ENCODE data around the gene PIKFYVE. TPM values are rescaled to one million over a fixed set of nuclear protein-coding genes. Genes with fewer than 3 reads are reported as not detected.
"Not testable (repeated sequence)": the region's sequence is repeated elsewhere in the genome, so short reads cannot be mapped to it uniquely, and the experiment has no call there.

Gene PIKFYVE
- polyA plus RNA-seq, 1 donor (not counting 4 experiments of a cell fraction or from before 2014, with no cell fraction given) = 18.4 TPM

GRCh38 chr2:208352644-208353567 is 86.9 kb downstream of the PIKFYVE start:
- FAIRE-seq = no peak
- H2AFZ ChIP-seq (ENCODE audit: control insufficient read depth, low read length) = no peak overlapping the region
- H3K4me1 ChIP-seq (ENCODE audit: control insufficient read depth, extremely low read depth, insufficient read depth, low read length) = no peaks in the 10 kb centered on the region
- H3K9me1 ChIP-seq (ENCODE audit: control insufficient read depth, extremely low read depth, insufficient read depth, low read length) = no peaks in the 10 kb centered on the region
- H3K9me3 ChIP-seq (ENCODE audit: control insufficient read depth, low read depth, low read length) = no peaks in the 10 kb centered on the region
- no peak overlapping the region for H3K27ac ChIP-seq (ENCODE audit: control insufficient read depth, insufficient read depth, low read length)
- H3K4me3 ChIP-seq (ENCODE audit: control insufficient read depth in 2 of 3, extremely low read depth in 1 of 3, insufficient read depth in 2 of 3, low read depth in 1 of 3, low read length in 3 of 3) = no peak overlapping the region
- no peak for DNase-seq (ENCODE audit: low read depth, low spot score)
- H4K20me1 ChIP-seq (ENCODE audit: control insufficient read depth, extremely low read depth, insufficient read depth, low read length) = no peaks in the 10 kb centered on the region
- H3K27me3 ChIP-seq (ENCODE audit: control insufficient read depth, extremely low read depth, insufficient read depth, low read length) = no peaks in the 10 kb centered on the region
- TF ChIP-seq EZH2 (IDR thresholded peaks at IDR 0.05; ENCODE audit: low read length) (no peak), CTCF (optimal IDR thresholded peaks at IDR 0.05 in 1 of 3, IDR thresholded peaks at IDR 0.05 in 1 of 3, conservative IDR thresholded peaks at IDR 0.05 in 1 of 3; ENCODE audit: extremely low read depth in 1 of 3, insufficient read depth in 2 of 3, low read length in 3 of 3) (no peak)
- H3K79me2 ChIP-seq (ENCODE audit: control insufficient read depth, insufficient read depth, low read length) = no peaks in the 10 kb centered on the region
- H3K36me3 ChIP-seq (ENCODE audit: control insufficient read depth in 2 of 2, extremely low read depth in 1 of 2, insufficient read depth in 2 of 2, low read length in 2 of 2) = peaks cover 3 to 12% of the 10 kb centered on the region in 2 experiments
- H3K4me2 ChIP-seq (ENCODE audit: control insufficient read depth, extremely low read depth, insufficient read depth, low read depth, low read length) = no peak overlapping the region
- dilution Hi-C loops (cut with MboI; ENCODE audit: extremely low pct_ligation_motif_present, low sequenced_read_pairs) = no loop called here
- no peak overlapping the region for H3K9ac ChIP-seq (ENCODE audit: control insufficient read depth, extremely low read depth, insufficient read depth, low read length)

GRCh38 chr2:208354964-208355381 is 88.9 kb downstream of the PIKFYVE start:
- no peak for DNase-seq (ENCODE audit: low read depth, low spot score)
- Histone ChIP-seq H3K4me2 (ENCODE audit: control insufficient read depth, extremely low read depth, insufficient read depth, low read depth, low read length) (no peak overlapping the region), H3K4me1 (ENCODE audit: control insufficient read depth, extremely low read depth, insufficient read depth, low read length) (no peaks in the 10 kb centered on the region), H3K9ac (ENCODE audit: control insufficient read depth, extremely low read depth, insufficient read depth, low read length) (no peak overlapping the region), H2AFZ (ENCODE audit: control insufficient read depth, low read length) (no peak overlapping the region), H3K9me1 (ENCODE audit: control insufficient read depth, extremely low read depth, insufficient read depth, low read length) (no peaks in the 10 kb centered on the region), H3K79me2 (ENCODE audit: control insufficient read depth, insufficient read depth, low read length) (no peaks in the 10 kb centered on the region), H3K36me3 (ENCODE audit: control insufficient read depth in 2 of 2, extremely low read depth in 1 of 2, insufficient read depth in 2 of 2, low read length in 2 of 2) (peaks cover 8 to 11% of the 10 kb centered on the region in 2 experiments), H3K27ac (ENCODE audit: control insufficient read depth, insufficient read depth, low read length) (no peak overlapping the region), H3K9me3 (ENCODE audit: control insufficient read depth, low read depth, low read length) (no peaks in the 10 kb centered on the region), H3K27me3 (ENCODE audit: control insufficient read depth, extremely low read depth, insufficient read depth, low read length) (no peaks in the 10 kb centered on the region), H4K20me1 (ENCODE audit: control insufficient read depth, extremely low read depth, insufficient read depth, low read length) (no peaks in the 10 kb centered on the region), H3K4me3 (ENCODE audit: control insufficient read depth in 2 of 3, extremely low read depth in 1 of 3, insufficient read depth in 2 of 3, low read depth in 1 of 3, low read length in 3 of 3) (no peak overlapping the region)
- FAIRE-seq = no peak
- TF ChIP-seq EZH2 (IDR thresholded peaks at IDR 0.05; ENCODE audit: low read length) (no peak), CTCF (optimal IDR thresholded peaks at IDR 0.05 in 1 of 3, IDR thresholded peaks at IDR 0.05 in 1 of 3, conservative IDR thresholded peaks at IDR 0.05 in 1 of 3; ENCODE audit: extremely low read depth in 1 of 3, insufficient read depth in 2 of 3, low read length in 3 of 3) (no peak)
- dilution Hi-C loops (cut with MboI; ENCODE audit: extremely low pct_ligation_motif_present, low sequenced_read_pairs) = no loop called here

GRCh38 chr2:208356420-208356819 is 90.4 kb downstream of the PIKFYVE start:
- H4K20me1 ChIP-seq (ENCODE audit: control insufficient read depth, extremely low read depth, insufficient read depth, low read length); H3K4me2 ChIP-seq (ENCODE audit: control insufficient read depth, extremely low read depth, insufficient read depth, low read depth, low read length); dilution Hi-C loops (cut with MboI; ENCODE audit: extremely low pct_ligation_motif_present, low sequenced_read_pairs); H3K9me3 ChIP-seq (ENCODE audit: control insufficient read depth, low read depth, low read length); H3K4me1 ChIP-seq (ENCODE audit: control insufficient read depth, extremely low read depth, insufficient read depth, low read length); FAIRE-seq; H3K79me2 ChIP-seq (ENCODE audit: control insufficient read depth, insufficient read depth, low read length); H3K9me1 ChIP-seq (ENCODE audit: control insufficient read depth, extremely low read depth, insufficient read depth, low read length); H3K27ac ChIP-seq (ENCODE audit: control insufficient read depth, insufficient read depth, low read length); H3K36me3 ChIP-seq (ENCODE audit: control insufficient read depth in 2 of 2, extremely low read depth in 1 of 2, insufficient read depth in 2 of 2, low read length in 2 of 2); DNase-seq (ENCODE audit: low read depth, low spot score); H3K9ac ChIP-seq (ENCODE audit: control insufficient read depth, extremely low read depth, insufficient read depth, low read length); H2AFZ ChIP-seq (ENCODE audit: control insufficient read depth, low read length); H3K27me3 ChIP-seq (ENCODE audit: control insufficient read depth, extremely low read depth, insufficient read depth, low read length); H3K4me3 ChIP-seq (ENCODE audit: control insufficient read depth in 2 of 3, extremely low read depth in 1 of 3, insufficient read depth in 2 of 3, low read depth in 1 of 3, low read length in 3 of 3): not testable (repeated sequence)
